Upper lobe of left lung (tissue), 6 donors: ENCODE data around the gene RNH1. TPM values are rescaled to one million over a fixed set of nuclear protein-coding genes. Genes with fewer than 3 reads are reported as not detected.

Experiments
- ATAC-seq, 2 donors: fragments of 200-7000 bp; cut with Tn5 transposase; one replicate each; pipeline ENCODE4 v1.9.1; 2022; ENCODE audit warnings: mild to moderate bottlenecking in 2 of 2, moderate library complexity in 2 of 2; ENCODE audit not compliant: low FRiP score in 2 of 2
- DNase-seq, 2 donors: peaks; one replicate each; pipeline ENCODE4 v3.0.0-alpha.2; 2019 to 2020
- H3K27ac ChIP-seq, 4 donors: fragments of 200-600 bp; sonication (generic); one replicate each; pipeline ENCODE4 v1.5.1; 2016 to 2019
- H3K27me3 ChIP-seq, 4 donors: fragments of 200-600 bp; sonication (generic); one replicate each; pipeline ENCODE4 v1.5.1; 2017 to 2019
- H3K36me3 ChIP-seq, 4 donors: fragments of 200-600 bp; sonication (generic); one replicate each; pipeline ENCODE4 v1.5.1; 2016 to 2019
- H3K4me1 ChIP-seq, 4 donors: fragments of 200-600 bp; sonication (generic); one replicate each; pipeline ENCODE4 v1.5.1; 2018 to 2019
- H3K4me3 ChIP-seq, 4 donors: fragments of 200-600 bp; sonication (generic); one replicate each; pipeline ENCODE4 v1.5.1; 2017 to 2019; ENCODE audit warnings: mild to moderate bottlenecking in 2 of 4, moderate library complexity in 1 of 4
- H3K9me3 ChIP-seq, 4 donors: fragments of 200-600 bp; sonication (generic); one replicate each; pipeline ENCODE4 v1.5.1; 2018 to 2019
- EP300 ChIP-seq, 4 donors: sonication (generic); formaldehyde crosslinking; IDR thresholded peaks; one replicate each; pipeline ENCODE4 v1.5.1; 2017; ENCODE audit warnings: antibody characterized with exemption in 4 of 4, control low read depth in 2 of 4
- POLR2A ChIP-seq, 4 donors: fragments of 450-650 bp; IDR thresholded peaks; one replicate each; pipeline ENCODE4 v1.5.1; 2016 to 2017; ENCODE audit warnings: antibody characterized with exemption in 4 of 4, mild to moderate bottlenecking in 2 of 4
- POLR2AphosphoS5 ChIP-seq, 2 donors: sonication (generic); formaldehyde crosslinking; IDR thresholded peaks; one replicate each; pipeline ENCODE4 v1.5.1; 2017; ENCODE audit warnings: antibody characterized with exemption in 2 of 2
- WGBS, 2 donors: methylation state at CpG; one replicate each; pipeline ENCODE4 v1.1.5; 2017 to 2018; 5-methylcytosine and 5-hydroxymethylcytosine counted together
- total RNA-seq, 6 donors: library from RNA; depleted of rRNA in 4 of 6; stranded (reverse); fragments of >200 nt in 4 of 6; gene quantifications; one replicate each; pipeline versions ENCODE4 v1.1.0 to v1.2.1, GENCODE V29; 2016 to 2021
- TF ChIP-seq, protein P1 (sequence below), 6 experiments: fragments of 450-650 bp in 4 of 6; fragments of 200-600 bp in 2 of 6; sonication (generic) in 2 of 6; IDR thresholded peaks; one replicate each; pipeline ENCODE4 v1.5.1; 2016 to 2019; ENCODE audit warnings: antibody characterized with exemption in 6 of 6
- donor health status: DM: no; HTN: no; CAD: no; lungs with moderate emphysema.
- donor health status: DM: no; HTN: yes; CAD: no; lungs with severe emphysema.

The RNH1 gene
- total RNA-seq, 6 donors from 2014 or later, result 236 to 374 (median 339) TPM

DNA sequence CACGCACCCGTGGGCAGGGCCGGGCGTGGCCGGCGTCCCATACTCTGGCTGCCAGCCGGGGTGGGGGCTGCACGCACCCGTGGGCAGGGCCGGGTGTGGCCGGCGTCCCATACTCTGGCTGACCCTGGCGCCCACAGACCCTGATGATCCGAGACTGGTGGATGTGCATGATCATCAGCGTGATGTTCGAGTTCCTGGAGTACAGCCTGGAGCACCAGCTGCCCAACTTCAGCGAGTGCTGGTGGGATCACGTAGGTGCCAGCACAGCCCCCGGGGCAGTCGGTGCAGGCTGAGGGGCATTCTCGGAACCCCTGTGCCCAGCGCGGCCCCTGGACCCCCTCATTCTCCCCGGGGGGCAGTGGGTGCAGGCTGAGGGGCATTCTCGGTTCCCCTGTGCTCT lies 19.0 kb downstream of the RNH1 start:
- H3K27ac ChIP-seq, result no peak overlapping the region
- H3K36me3 ChIP-seq, result peaks cover 0 to 33% (median 13%) of the 10 kb centered on the region in 4 donors
- 92% methylated on average over 25 of the region's 25 CpGs; no CpG with 5 or more reads in 1 of the 2 donors for WGBS, 2 donors

DNA sequence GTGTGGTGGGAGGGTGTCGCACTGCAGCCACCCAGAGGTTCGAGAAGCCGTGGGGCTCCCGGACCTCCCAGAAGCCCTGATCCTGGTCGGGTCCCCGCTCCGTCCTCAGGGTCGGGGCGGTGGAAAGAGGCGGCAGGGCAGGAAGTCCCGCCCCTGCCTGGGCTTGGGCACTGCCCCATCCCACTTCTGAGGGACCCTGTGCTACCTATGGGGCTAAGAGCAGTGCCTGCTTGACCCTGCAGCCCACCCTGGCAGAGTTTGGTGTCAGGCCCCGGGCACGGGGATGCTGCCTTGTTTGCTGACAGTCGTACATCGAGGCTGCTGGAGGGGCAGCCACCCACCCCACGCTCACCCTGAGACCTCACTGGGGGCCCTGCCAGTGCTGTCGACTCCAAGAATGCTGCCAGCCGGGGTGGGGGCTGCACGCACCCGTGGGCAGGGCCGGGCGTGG lies 19.4 kb downstream of the RNH1 start:
- TF ChIP-seq POLR2AphosphoS5 (IDR thresholded peaks at IDR 0.05), result no peak
- TF ChIP-seq EP300 (IDR thresholded peaks at IDR 0.05), result no peak
- TF ChIP-seq, protein P1, sequence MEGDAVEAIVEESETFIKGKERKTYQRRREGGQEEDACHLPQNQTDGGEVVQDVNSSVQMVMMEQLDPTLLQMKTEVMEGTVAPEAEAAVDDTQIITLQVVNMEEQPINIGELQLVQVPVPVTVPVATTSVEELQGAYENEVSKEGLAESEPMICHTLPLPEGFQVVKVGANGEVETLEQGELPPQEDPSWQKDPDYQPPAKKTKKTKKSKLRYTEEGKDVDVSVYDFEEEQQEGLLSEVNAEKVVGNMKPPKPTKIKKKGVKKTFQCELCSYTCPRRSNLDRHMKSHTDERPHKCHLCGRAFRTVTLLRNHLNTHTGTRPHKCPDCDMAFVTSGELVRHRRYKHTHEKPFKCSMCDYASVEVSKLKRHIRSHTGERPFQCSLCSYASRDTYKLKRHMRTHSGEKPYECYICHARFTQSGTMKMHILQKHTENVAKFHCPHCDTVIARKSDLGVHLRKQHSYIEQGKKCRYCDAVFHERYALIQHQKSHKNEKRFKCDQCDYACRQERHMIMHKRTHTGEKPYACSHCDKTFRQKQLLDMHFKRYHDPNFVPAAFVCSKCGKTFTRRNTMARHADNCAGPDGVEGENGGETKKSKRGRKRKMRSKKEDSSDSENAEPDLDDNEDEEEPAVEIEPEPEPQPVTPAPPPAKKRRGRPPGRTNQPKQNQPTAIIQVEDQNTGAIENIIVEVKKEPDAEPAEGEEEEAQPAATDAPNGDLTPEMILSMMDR (IDR thresholded peaks at IDR 0.05), result no peak
- no peak for TF ChIP-seq POLR2A (IDR thresholded peaks at IDR 0.05)
- Histone ChIP-seq H3K9me3 (no peaks in the 10 kb centered on the region), H3K4me1 (no peaks in the 10 kb centered on the region), H3K36me3 (peaks cover 0 to 28% (median 11%) of the 10 kb centered on the region in 4 donors), H3K27ac (no peak overlapping the region), H3K27me3 (no peaks in the 10 kb centered on the region), H3K4me3 (no peak overlapping the region)
- no peak for ATAC-seq
- DNase-seq, result peak in 1 of 2 donors; percentile 69
- 87 to 96% methylated on average over 11 to 14 of the region's 22 CpGs for WGBS, 2 donors

More for the DNA sequence above, 19.0 kb downstream of the RNH1 start:
- no peaks in the 10 kb centered on the region for H3K4me1 ChIP-seq
- DNase-seq (no peak), ATAC-seq (no peak)
- no peaks in the 10 kb centered on the region for H3K27me3 ChIP-seq
- H3K4me3 ChIP-seq, result no peak overlapping the region
- H3K9me3 ChIP-seq, result no peaks in the 10 kb centered on the region
- no peak for TF ChIP-seq POLR2A (IDR thresholded peaks at IDR 0.05)
- TF ChIP-seq, protein P1 (IDR thresholded peaks at IDR 0.05), result no peak
- no peak for TF ChIP-seq POLR2AphosphoS5 (IDR thresholded peaks at IDR 0.05)
- TF ChIP-seq EP300 (IDR thresholded peaks at IDR 0.05), result no peak

DNA sequence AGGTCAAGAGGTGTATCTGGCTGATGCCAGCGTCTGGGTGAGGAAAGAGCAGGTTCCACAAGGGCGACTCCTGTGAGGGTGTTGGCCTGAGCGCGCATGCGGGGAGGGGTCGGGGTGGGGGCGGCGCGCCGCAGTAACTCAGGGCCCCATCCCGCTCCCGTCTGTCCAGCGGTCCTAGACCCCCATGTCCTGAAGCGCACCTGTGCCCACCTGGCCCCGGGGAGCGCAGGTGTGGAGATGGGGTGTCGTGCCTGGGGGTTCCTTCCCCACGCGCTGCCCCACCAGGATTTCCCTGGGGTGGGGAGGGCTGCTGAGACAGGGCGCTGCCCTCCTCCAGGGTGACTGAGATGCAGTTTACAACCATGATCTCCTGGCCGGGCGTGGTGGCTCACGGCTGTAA lies 20.9 kb downstream of the RNH1 start:
- 95 to 97% methylated on average over 12 to 19 of the region's 23 CpGs for WGBS, 2 donors
- TF ChIP-seq POLR2A (IDR thresholded peaks at IDR 0.05) (no peak), EP300 (IDR thresholded peaks at IDR 0.05) (no peak), POLR2AphosphoS5 (IDR thresholded peaks at IDR 0.05) (no peak)
- TF ChIP-seq, protein P1 (IDR thresholded peaks at IDR 0.05), result no peak
- Histone ChIP-seq H3K36me3 (peaks cover 0 to 23% (median 9%) of the 10 kb centered on the region in 4 donors), H3K4me3 (no peak overlapping the region), H3K27me3 (no peaks in the 10 kb centered on the region), H3K4me1 (no peaks in the 10 kb centered on the region), H3K9me3 (no peaks in the 10 kb centered on the region), H3K27ac (no peak overlapping the region)
- DNase-seq (peak in 1 of 2 donors; percentile 62), ATAC-seq (no peak)

DNA sequence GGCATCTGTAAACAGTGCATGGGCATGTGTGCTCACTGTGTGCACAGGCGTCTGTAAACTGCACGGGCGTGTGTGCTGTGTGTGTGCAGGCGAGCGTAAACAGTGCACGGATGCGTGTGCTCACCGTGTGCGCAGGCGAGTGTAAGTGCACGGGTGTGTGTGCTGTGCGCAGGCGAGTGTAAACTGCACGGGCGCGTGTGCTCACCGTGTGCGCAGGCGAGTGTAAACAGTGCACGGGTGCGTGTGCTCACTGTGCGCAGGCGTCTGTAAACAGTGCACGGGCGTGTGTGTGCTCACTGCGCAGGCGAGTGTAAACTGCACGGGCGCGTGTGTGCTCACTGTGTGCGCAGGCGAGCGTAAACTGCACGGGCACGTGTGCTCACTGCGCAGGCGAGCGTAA lies 22.4 kb downstream of the RNH1 start:
- DNase-seq, result peak in 1 of 2 donors; percentile 40

More for the DNA sequence above, 22.4 kb downstream of the RNH1 start:
- H3K4me3 ChIP-seq, result no peak overlapping the region
- H3K36me3 ChIP-seq, result peaks cover 0 to 9% (median 2%) of the 10 kb centered on the region in 4 donors
- TF ChIP-seq POLR2AphosphoS5 (IDR thresholded peaks at IDR 0.05) (no peak), EP300 (IDR thresholded peaks at IDR 0.05) (no peak)
- TF ChIP-seq, protein P1 (IDR thresholded peaks at IDR 0.05), result no peak
- H3K9me3 ChIP-seq, result no peaks in the 10 kb centered on the region
- ATAC-seq, result no peak
- H3K27ac ChIP-seq, result no peak overlapping the region
- H3K27me3 ChIP-seq, result no peaks in the 10 kb centered on the region
- WGBS, 2 donors, result 93 to 95% methylated on average over 38 of the region's 38 CpGs
- H3K4me1 ChIP-seq, result no peaks in the 10 kb centered on the region
